CD8-positive, alpha-beta memory T cell (primary cell): ENCODE results near the gene ZNF526. TPM values are rescaled to one million over a fixed set of nuclear protein-coding genes. Genes with fewer than 3 reads are reported as not detected.
A peak's percentile ranks its signal among the peaks of the same experiment; 100 is the strongest.

Experiments
- CTCF ChIA-PET: fragments of 350-600 bp; sonication (Branson Sonifier 250); formaldehyde crosslinking; loops from one replicate; lab custom pipeline; 2021; ENCODE audit warnings: antibody characterized with exemption; lab: Charles Lee
- POLR2A ChIA-PET: fragments of 350-600 bp; sonication (Branson Sonifier 250); formaldehyde crosslinking; loops from one replicate; lab custom pipeline; 2021; ENCODE audit warnings: antibody characterized with exemption; lab: Charles Lee
- DNase-seq, 5 donors: peaks; one replicate each; pipeline versions ENCODE4 v3.0.0 to v3.0.0-alpha.2; 2020 to 2022; ENCODE audit warnings: mixed read lengths in 1 of 5
- H3K27ac ChIP-seq: one replicate; pipeline ENCODE4 v1.7.0; 2013; ENCODE audit warnings: low read depth, mild to moderate bottlenecking, low read length, moderate library complexity
- H3K27me3 ChIP-seq: 2 replicates; pipeline ENCODE4 v1.7.0; 2013; ENCODE audit warnings: low read length, mild to moderate bottlenecking; ENCODE audit not compliant: insufficient read depth, poor library complexity, severe bottlenecking
- H3K36me3 ChIP-seq: 2 replicates; pipeline ENCODE4 v1.7.0; 2013; ENCODE audit warnings: mild to moderate bottlenecking, low read length, moderate library complexity; ENCODE audit not compliant: insufficient read depth
- H3K4me1 ChIP-seq: 2 replicates; pipeline ENCODE4 v1.7.0; 2013; ENCODE audit warnings: mild to moderate bottlenecking, low read length, moderate library complexity; ENCODE audit not compliant: insufficient read depth
- H3K4me3 ChIP-seq: 2 replicates; pipeline ENCODE4 v1.7.0; 2013; ENCODE audit warnings: mild to moderate bottlenecking, low read length
- H3K9me3 ChIP-seq: 2 replicates; pipeline ENCODE4 v1.7.0; 2013; ENCODE audit warnings: mild to moderate bottlenecking, low read length
- H3K27ac Mint-ChIP-seq, 8 donors: one replicate each; pipeline ENCODE4 v1.8.0; 2020 to 2021; ENCODE audit warnings: mixed read lengths in 8 of 8, mild to moderate bottlenecking in 6 of 8, inconsistent platforms in 3 of 8, moderate library complexity in 3 of 8
- H3K27me3 Mint-ChIP-seq, 2 donors: one replicate each; pipeline ENCODE4 v1.8.0; 2020 to 2021; ENCODE audit warnings: mixed read lengths in 2 of 2, mild to moderate bottlenecking in 1 of 2, moderate library complexity in 1 of 2
- H3K36me3 Mint-ChIP-seq, 3 donors: one replicate each; pipeline ENCODE4 v1.8.0; 2020 to 2021; ENCODE audit warnings: mixed read lengths in 3 of 3, inconsistent platforms in 1 of 3, mild to moderate bottlenecking in 1 of 3
- H3K4me1 Mint-ChIP-seq, 3 donors: one replicate each; pipeline ENCODE4 v1.8.0; 2020 to 2021; ENCODE audit warnings: mixed read lengths in 3 of 3, inconsistent platforms in 1 of 3, mild to moderate bottlenecking in 1 of 3
- H3K4me3 Mint-ChIP-seq, 7 donors: one replicate each; pipeline ENCODE4 v1.8.0; 2020 to 2021; ENCODE audit warnings: mixed read lengths in 7 of 7, mild to moderate bottlenecking in 6 of 7, moderate library complexity in 4 of 7, inconsistent platforms in 2 of 7
- H3K9me3 Mint-ChIP-seq, 5 donors: one replicate each; pipeline ENCODE4 v1.8.0; 2020 to 2022; ENCODE audit warnings: mixed read lengths in 5 of 5, mild to moderate bottlenecking in 3 of 5, moderate library complexity in 2 of 5, inconsistent platforms in 1 of 5
- polyA plus RNA-seq: library from polyadenylated mRNA; unstranded; fragments of 300-500 nt; fragmentation: Illumina TruSeq; gene quantifications from one replicate; pipeline ENCODE4 v1.2.3, GENCODE V29; 2021
- total RNA-seq, 2 experiments: library from RNA; stranded (reverse); gene quantifications; one replicate each; pipeline ENCODE4 v1.2.3, GENCODE V29; 2021

ZNF526 gene
- total and polyA plus RNA-seq, 3 experiments from 2014 or later: 9.0 to 20.5 (median 18.4) TPM

- Histone ChIP-seq H3K9me3 (no peaks in the 10 kb centered on the region), H3K36me3 (peaks cover 19% of the 10 kb centered on the region), H3K4me1 (peaks cover 76% of the 10 kb centered on the region), H3K27me3 (no peaks in the 10 kb centered on the region), H3K4me3 (peak overlapping the region; percentile 96), H3K27ac (peak overlapping the region; percentile 99)
- peaks cover 0 to 54% (median 9%) of the 10 kb centered on the region in 3 donors for H3K36me3 Mint-ChIP-seq
- peak in 3 of 5 donors; percentile 22 to 64 (median 29) for DNase-seq
- peak overlapping the region; percentile 85 to 99 (median 97) for H3K4me3 Mint-ChIP-seq
- peaks cover 0 to 1% (median 0%) of the 10 kb centered on the region in 5 donors for H3K9me3 Mint-ChIP-seq
- peaks cover 0 to 3% of the 10 kb centered on the region in 2 donors for H3K27me3 Mint-ChIP-seq
- H3K4me1 Mint-ChIP-seq: peaks cover 65 to 78% (median 72%) of the 10 kb centered on the region in 3 donors
- ChIA-PET POLR2A (interaction anchor here (0.8 to 1.4 kb wide), 9 partner anchors 9 to 85 kb away, joined by 3 to 6 read pairs (median 4); partner anchors contain the start of genes GSK3A and POU2F2), CTCF (interaction anchor here (0.7 to 2.5 kb wide), 6 partner anchors 10 to 109 kb away, joined by 3 to 10 read pairs (median 6); no protein-coding TSS in a partner anchor)
- peak overlapping the region; percentile 88 to 100 (median 98) for H3K27ac Mint-ChIP-seq
Measured at GRCh38 chr19:42216653-42217519, 3.2 kb upstream of the ZNF526 start.

GRCh38 chr19:42217520-42218437 is 2.3 kb upstream of the ZNF526 start, which contains the start of gene DEDD2:
DEDD2 (minus strand) TSS chr19:42217677; CDS start chr19:42217007, 670 bp downstream.
- Mint-ChIP-seq H3K9me3 (peaks cover 0 to 1% (median 0%) of the 10 kb centered on the region in 5 donors), H3K36me3 (peaks cover 0 to 50% (median 9%) of the 10 kb centered on the region in 3 donors), H3K27ac (peak within 1 kb of the TSS; percentile 88 to 100 (median 98)), H3K4me3 (peak within 1 kb of the TSS; percentile 85 to 99 (median 97)), H3K27me3 (peaks cover 0 to 3% of the 10 kb centered on the region in 2 donors), H3K4me1 (peaks cover 64 to 79% (median 70%) of the 10 kb centered on the region in 3 donors)
- POLR2A ChIA-PET: interaction anchor here (0.8 to 1.3 kb wide), 6 partner anchors 10 to 25 kb away, joined by 3 to 6 read pairs (median 3); partner anchors contain the start of gene GSK3A
- Histone ChIP-seq H3K27me3 (no peaks in the 10 kb centered on the region), H3K36me3 (peaks cover 18% of the 10 kb centered on the region), H3K4me3 (peak within 1 kb of the TSS; percentile 96), H3K27ac (peak within 1 kb of the TSS; percentile 99), H3K9me3 (no peaks in the 10 kb centered on the region), H3K4me1 (peaks cover 69% of the 10 kb centered on the region)
- peak; percentile 99 to 100 (median 100) for DNase-seq
- CTCF ChIA-PET: interaction anchor here (1.3 to 2.5 kb wide), 3 partner anchors 19 to 85 kb away, joined by 4 to 10 read pairs (median 6); no protein-coding TSS in a partner anchor

- Histone ChIP-seq H3K36me3 (peaks cover 3% of the 10 kb centered on the region), H3K27ac (peak overlapping the region; percentile 99), H3K9me3 (no peaks in the 10 kb centered on the region), H3K4me3 (peak overlapping the region; percentile 75), H3K27me3 (no peaks in the 10 kb centered on the region), H3K4me1 (peaks cover 40% of the 10 kb centered on the region)
- peaks cover 0 to 1% (median 0%) of the 10 kb centered on the region in 5 donors for H3K9me3 Mint-ChIP-seq
- H3K36me3 Mint-ChIP-seq: peaks cover 3 to 40% (median 4%) of the 10 kb centered on the region in 3 donors
- peaks cover 0 to 3% of the 10 kb centered on the region in 2 donors for H3K27me3 Mint-ChIP-seq
- peak overlapping the region; percentile 94 to 100 (median 97) for H3K4me3 Mint-ChIP-seq
- DNase-seq: no peak
- peaks cover 39 to 56% (median 44%) of the 10 kb centered on the region in 3 donors for H3K4me1 Mint-ChIP-seq
- H3K27ac Mint-ChIP-seq: peak overlapping the region; percentile 78 to 99 (median 96)
- POLR2A ChIA-PET: interaction anchor here (0.6 to 2.4 kb wide), 6 partner anchors 18 to 84 kb away, joined by 3 to 10 read pairs (median 4); partner anchors contain the start of gene GSK3A
- CTCF ChIA-PET: interaction anchor here (1.2 to 2.1 kb wide), 5 partner anchors 17 to 88 kb away, joined by 3 to 11 read pairs (median 4); partner anchors contain the start of genes GSK3A and POU2F2
Measured at GRCh38 chr19:42220751-42221097, 612 bp downstream of the ZNF526 start.

- H3K27ac Mint-ChIP-seq: peak overlapping the region in 3 of 8 donors; percentile 20 to 87 (median 80)
- peaks cover 3 to 64% (median 10%) of the 10 kb centered on the region in 3 donors for H3K36me3 Mint-ChIP-seq
- Histone ChIP-seq H3K27ac (no peak overlapping the region), H3K4me3 (no peak overlapping the region), H3K36me3 (peaks cover 23% of the 10 kb centered on the region), H3K9me3 (no peaks in the 10 kb centered on the region), H3K27me3 (no peaks in the 10 kb centered on the region), H3K4me1 (peaks cover 10% of the 10 kb centered on the region)
- no peak overlapping the region for H3K4me3 Mint-ChIP-seq
- H3K4me1 Mint-ChIP-seq: peaks cover 26 to 51% (median 45%) of the 10 kb centered on the region in 3 donors
- DNase-seq: no peak
- H3K9me3 Mint-ChIP-seq: no peaks in the 10 kb centered on the region
- POLR2A ChIA-PET: interaction anchor here (1.1 kb wide), 1 partner anchor 38 kb away, joined by 3 read pairs; no protein-coding TSS in a partner anchor
- H3K27me3 Mint-ChIP-seq: no peaks in the 10 kb centered on the region
- CTCF ChIA-PET: no interaction called here
Measured at GRCh38 chr19:42224940-42225717, 5.0 kb downstream of the ZNF526 start.

GRCh38 chr19:42225718-42226292 is 5.7 kb downstream of the ZNF526 start:
- no peak for DNase-seq
- no peaks in the 10 kb centered on the region for H3K27me3 ChIP-seq
- no peaks in the 10 kb centered on the region for H3K27me3 Mint-ChIP-seq
- peaks cover 20 to 44% (median 38%) of the 10 kb centered on the region in 3 donors for H3K4me1 Mint-ChIP-seq
- H3K27ac ChIP-seq: no peak overlapping the region
- H3K9me3 Mint-ChIP-seq: no peaks in the 10 kb centered on the region
- H3K36me3 ChIP-seq: peaks cover 25% of the 10 kb centered on the region
- POLR2A ChIA-PET: interaction anchor here (0.6 to 1.1 kb wide), 3 partner anchors 16 to 473 kb away, joined by 3 to 6 read pairs (median 4); partner anchors contain the start of gene GSK3A
- peaks cover 3 to 66% (median 10%) of the 10 kb centered on the region in 3 donors for H3K36me3 Mint-ChIP-seq
- H3K9me3 ChIP-seq: no peaks in the 10 kb centered on the region
- peak overlapping the region in 2 of 8 donors; percentile 15 to 56 for H3K27ac Mint-ChIP-seq
- CTCF ChIA-PET: interaction anchor here (1.0 kb wide), 1 partner anchor 14 kb away, joined by 3 read pairs; no protein-coding TSS in a partner anchor
- H3K4me3 ChIP-seq: no peak overlapping the region
- peaks cover 6% of the 10 kb centered on the region for H3K4me1 ChIP-seq
- no peak overlapping the region for H3K4me3 Mint-ChIP-seq

- no peaks in the 10 kb centered on the region for H3K9me3 ChIP-seq
- H3K4me1 ChIP-seq: no peaks in the 10 kb centered on the region
- POLR2A ChIA-PET: interaction anchor here (1.0 kb wide), 1 partner anchor 15 kb away, joined by 4 read pairs; the partner anchor contains the start of gene GSK3A
- Mint-ChIP-seq H3K27me3 (no peaks in the 10 kb centered on the region), H3K36me3 (peaks cover 3 to 77% (median 11%) of the 10 kb centered on the region in 3 donors), H3K27ac (peak overlapping the region in 3 of 8 donors; percentile 3 to 47 (median 41)), H3K4me3 (no peak overlapping the region), H3K4me1 (peaks cover 18 to 40% (median 35%) of the 10 kb centered on the region in 3 donors), H3K9me3 (no peaks in the 10 kb centered on the region)
- H3K27ac ChIP-seq: no peak overlapping the region
- peaks cover 31% of the 10 kb centered on the region for H3K36me3 ChIP-seq
- no peak for DNase-seq
- CTCF ChIA-PET: interaction anchor here (1.0 kb wide), 1 partner anchor 12 kb away, joined by 3 read pairs; no protein-coding TSS in a partner anchor
- H3K4me3 ChIP-seq: no peak overlapping the region
- no peaks in the 10 kb centered on the region for H3K27me3 ChIP-seq
Measured at GRCh38 chr19:42226886-42227285, 6.8 kb downstream of the ZNF526 start.
